ENCODE measurements around the gene GPRIN3.
A peak's percentile ranks its signal among the peaks of the same experiment; 100 is the strongest.

Gene GPRIN3

GRCh38 chr4:89290727-89291516 is 16.7 kb downstream of the GPRIN3 start:
- DNase-seq (ENCODE audit: low spot score), result peak; percentile 61

GRCh38 chr4:89289312-89289711 is 18.3 kb downstream of the GPRIN3 start:
- DNase-seq (ENCODE audit: low spot score), result no peak

DNA sequence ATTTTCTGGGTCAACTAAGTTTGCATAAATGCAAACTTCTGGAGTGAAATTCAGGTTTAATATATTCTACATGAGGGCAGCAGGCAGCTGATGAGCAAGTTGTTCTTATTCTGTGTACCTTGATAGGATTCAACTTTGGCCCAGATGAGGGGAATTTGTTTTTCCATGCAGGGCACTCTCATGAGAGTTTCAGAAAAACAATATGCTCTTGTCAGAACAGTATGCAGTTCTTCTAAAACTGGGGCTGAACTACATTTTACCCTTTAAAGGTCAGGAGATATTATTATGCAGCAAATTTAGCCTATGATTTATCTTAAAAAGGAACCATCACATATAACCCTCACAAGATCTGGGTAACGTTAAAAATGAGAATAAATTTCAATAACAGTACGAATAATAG is 19.2 kb downstream of the GPRIN3 start:
- DNase-seq (ENCODE audit: low spot score), result no peak

DNA sequence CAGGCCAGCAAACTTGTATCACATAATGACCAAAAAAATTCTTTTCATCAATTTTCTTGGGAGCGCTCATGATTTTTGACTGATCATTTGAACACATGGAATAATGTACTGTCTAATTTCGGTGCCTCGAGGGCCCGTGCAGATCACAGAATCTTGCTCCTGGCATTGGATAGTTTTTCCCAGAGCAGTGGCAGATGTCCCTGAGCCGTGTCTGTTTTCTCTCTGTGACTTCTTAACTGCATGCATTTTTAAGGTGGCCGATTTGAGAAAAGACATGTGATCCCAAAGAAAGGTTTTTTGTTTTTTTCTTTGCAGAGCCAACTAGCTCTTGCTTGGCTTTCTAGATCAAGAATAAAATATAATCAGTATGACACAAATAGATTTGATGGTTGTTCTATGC is 19.7 kb downstream of the GPRIN3 start:
- no peak for DNase-seq (ENCODE audit: low spot score)

- no peak for DNase-seq (ENCODE audit: low spot score)
Measured at GRCh38 chr4:89285745-89286144, 21.9 kb downstream of the GPRIN3 start.

DNA sequence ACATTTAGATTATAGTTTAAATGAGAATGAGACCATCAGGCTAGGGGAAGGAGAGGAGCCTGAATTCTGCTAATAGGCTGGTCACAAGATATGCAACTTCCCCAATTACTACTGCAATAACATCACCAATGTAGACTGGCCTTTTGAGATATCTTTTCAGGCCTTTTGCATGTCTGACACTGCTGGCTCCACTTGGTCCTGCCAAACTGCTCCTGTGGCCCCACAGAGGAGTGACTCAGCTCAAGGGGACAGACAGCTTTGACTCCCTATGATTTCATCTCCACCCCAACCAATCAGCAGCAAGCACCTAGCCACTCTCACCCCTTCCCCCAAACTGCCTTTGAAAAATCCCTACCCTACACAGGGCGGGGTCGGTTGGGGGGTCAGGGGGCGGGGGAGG is 22.8 kb downstream of the GPRIN3 start:
- no peak for DNase-seq (ENCODE audit: low spot score)

DNA sequence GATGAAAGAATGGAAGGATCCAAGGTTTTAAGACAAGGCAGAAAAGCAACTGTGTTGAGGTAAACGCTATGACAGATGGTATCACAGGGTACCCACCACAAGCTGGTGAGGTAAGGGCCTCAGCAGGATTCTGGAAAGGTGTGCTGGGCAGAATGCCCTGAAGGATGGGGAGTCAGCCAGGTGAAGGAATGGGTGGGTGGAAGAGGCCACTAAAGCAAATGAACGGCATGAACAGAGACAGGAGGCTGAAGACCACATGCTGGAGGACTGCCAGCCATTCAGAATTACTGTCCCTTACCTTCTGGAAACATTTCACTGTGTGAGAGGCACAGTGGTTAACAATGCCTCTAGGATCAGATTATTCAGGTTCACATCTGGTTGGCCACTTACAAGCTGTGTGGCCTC is 23.6 kb downstream of the GPRIN3 start:
- no peak for DNase-seq (ENCODE audit: low spot score)

DNA sequence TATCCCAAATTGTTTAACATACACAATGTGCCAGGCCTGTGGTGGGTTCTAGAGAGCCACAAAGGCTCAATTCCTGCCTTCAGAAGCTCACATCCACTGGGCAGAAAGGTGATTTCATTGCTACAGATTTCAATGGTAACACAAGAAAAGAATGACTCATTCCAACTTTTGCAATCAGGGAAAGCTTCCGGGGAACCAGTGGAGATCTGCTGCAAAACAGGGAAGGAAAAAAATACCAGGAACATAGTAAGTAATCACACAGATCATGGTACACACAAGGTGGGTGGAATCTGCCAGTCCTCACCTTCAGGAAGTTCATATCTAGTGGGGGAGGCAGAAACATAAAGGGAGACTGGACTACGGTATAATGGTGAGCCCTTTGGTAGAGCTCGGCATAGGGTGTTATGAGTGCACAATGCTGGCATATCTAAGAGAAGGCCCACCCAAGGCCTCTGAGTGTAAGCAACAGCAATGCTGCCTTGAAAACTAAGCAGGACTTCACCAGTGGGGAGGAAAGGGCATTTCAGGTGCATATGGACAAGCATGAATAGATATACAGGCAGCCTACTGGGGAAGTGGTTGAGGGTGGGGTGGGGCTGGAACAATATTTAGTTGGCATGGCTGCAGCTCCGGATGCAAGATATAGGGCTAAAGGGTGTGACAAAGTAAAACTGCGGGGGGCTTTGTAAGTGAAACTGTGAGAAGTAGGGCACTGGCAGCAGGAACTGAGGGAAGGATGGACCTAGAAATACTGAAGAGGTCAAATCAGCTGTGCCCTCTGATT is 24.2 kb downstream of the GPRIN3 start:
- no peak for DNase-seq (ENCODE audit: low spot score)

GRCh38 chr4:89279385-89279784 is 28.2 kb downstream of the GPRIN3 start:
- DNase-seq (ENCODE audit: low spot score), result no peak

DNA sequence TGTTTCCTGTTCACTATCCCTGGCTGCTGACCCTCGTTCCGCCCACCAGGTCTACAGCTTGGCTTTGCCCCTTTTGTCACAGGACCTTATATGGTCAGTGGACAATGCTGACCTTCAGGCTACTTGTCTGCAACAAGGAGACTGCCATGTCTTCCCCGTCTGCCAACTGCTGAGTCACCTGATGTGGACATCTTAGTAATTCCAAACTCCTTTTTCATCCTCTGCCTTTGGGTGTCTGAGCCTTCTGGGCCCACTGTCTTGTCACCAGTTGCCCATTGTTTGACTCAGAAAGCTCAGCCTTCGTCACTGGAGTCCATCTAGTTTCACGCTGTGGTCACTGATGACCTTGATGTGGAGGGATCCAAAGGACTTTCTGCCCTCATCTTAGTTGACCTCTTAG is 30.2 kb downstream of the GPRIN3 start:
- DNase-seq (ENCODE audit: low spot score), result no peak

DNA sequence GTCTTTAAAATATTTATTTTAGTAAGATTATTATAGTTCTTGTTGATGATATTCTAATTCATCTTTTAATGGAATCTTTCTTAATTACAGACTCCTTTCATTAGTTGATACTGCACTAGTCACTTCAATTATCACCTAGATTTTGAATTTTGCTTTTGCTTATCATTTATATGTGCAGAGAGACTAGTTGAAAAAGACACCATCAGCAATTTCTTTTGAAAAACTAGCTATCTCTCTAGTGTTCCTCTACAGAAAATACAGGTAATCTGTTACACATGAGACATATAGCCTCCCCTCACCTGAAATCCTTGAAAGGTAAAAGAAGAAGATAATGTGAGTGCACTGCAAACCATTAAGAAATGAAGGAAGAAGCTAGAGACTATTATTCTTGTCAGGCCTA is 31.3 kb downstream of the GPRIN3 start:
- no peak for DNase-seq (ENCODE audit: low spot score)

GRCh38 chr4:89275587-89275986 is 32.0 kb downstream of the GPRIN3 start:
- DNase-seq (ENCODE audit: low spot score), result no peak

- DNase-seq (ENCODE audit: low spot score), result no peak
Measured at GRCh38 chr4:89273741-89274141, 33.9 kb downstream of the GPRIN3 start.

GRCh38 chr4:89270792-89271191 is 36.8 kb downstream of the GPRIN3 start:
- DNase-seq (ENCODE audit: low spot score), result no peak

DNA sequence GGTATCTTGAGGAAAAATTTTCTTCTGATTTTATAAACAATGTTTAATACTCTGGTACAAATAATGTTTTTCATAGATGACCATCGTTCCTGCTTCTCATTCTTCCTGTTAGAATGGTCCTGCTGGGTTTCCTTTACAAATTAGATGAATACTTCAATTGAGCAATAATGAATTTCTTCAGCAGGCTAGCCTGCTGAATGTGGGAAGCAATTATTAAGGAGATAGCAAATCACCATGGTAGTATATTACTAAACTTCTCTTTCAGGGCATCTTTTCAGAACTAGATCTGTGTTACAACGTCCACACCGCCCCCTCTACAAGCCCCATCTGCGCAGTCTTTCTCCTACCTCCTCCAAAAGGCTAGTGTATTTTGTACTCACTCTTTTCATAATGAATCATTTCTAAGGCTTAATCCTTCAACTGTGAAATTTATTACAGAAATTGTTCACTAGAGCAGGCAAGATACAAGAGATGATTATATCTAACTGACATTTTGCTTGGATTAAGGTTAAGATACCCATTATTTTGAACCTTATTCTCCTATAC is 38.4 kb downstream of the GPRIN3 start:
- DNase-seq (ENCODE audit: low spot score), result no peak

GRCh38 chr4:89268679-89269078 is 38.9 kb downstream of the GPRIN3 start:
- no peak for DNase-seq (ENCODE audit: low spot score)

- DNase-seq (ENCODE audit: low spot score), result no peak
Measured at GRCh38 chr4:89267846-89268245, 39.8 kb downstream of the GPRIN3 start.

- DNase-seq (ENCODE audit: low spot score), result no peak
Measured at GRCh38 chr4:89267392-89267791, 40.2 kb downstream of the GPRIN3 start.

- DNase-seq (ENCODE audit: low spot score), result no peak
Measured at GRCh38 chr4:89266128-89266527, 41.5 kb downstream of the GPRIN3 start.

DNA sequence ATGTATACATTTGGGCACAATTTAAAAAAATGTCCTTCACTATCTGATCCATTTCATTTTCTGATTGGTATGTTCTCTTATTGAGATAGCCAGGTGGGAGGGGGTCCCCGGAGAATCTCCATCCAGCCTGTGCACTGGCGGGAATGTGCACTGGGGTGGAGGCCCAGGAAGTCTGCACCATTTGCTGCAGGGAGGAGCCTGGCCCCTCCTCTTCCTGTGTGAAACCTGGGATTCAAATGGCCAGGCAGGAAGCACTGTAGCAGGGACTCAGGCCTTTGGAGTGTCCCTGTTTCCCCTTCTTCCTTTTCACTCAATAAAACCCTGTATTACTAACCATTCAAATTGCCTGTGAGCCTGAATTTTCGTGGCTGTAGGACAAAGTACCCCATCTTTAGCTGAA is 44.3 kb downstream of the GPRIN3 start:
- DNase-seq (ENCODE audit: low spot score), result no peak

GRCh38 chr4:89259301-89260028 is 48.1 kb downstream of the GPRIN3 start:
- no peak for DNase-seq (ENCODE audit: low spot score)

GRCh38 chr4:89258506-89258905 is 49.1 kb downstream of the GPRIN3 start:
- DNase-seq (ENCODE audit: low spot score), result no peak

GRCh38 chr4:89257376-89257775 is 50.2 kb downstream of the GPRIN3 start:
- no peak for DNase-seq (ENCODE audit: low spot score)
